Dendritic cell treated with granulocyte-macrophage colony-stimulating factor and Interleukin-4, amounts not matched to agents 40 ng/mL and 50 ng/mL, for 4 days (primary cell): ENCODE data around the gene VSIG2.

Experiments used
- H3K27ac Mint-ChIP-seq: one replicate; pipeline ENCODE4 v1.8.0; 2022; ENCODE audit warnings: mild to moderate bottlenecking, mixed read lengths
- H3K27me3 Mint-ChIP-seq: one replicate; pipeline ENCODE4 v1.8.0; 2022; ENCODE audit warnings: mild to moderate bottlenecking, mixed read lengths
- H3K36me3 Mint-ChIP-seq: one replicate; pipeline ENCODE4 v1.8.0; 2022; ENCODE audit warnings: low read depth, mixed read lengths
- H3K4me1 Mint-ChIP-seq: one replicate; pipeline ENCODE4 v1.8.0; 2022; ENCODE audit warnings: low read depth, mixed read lengths
- H3K4me3 Mint-ChIP-seq: one replicate; pipeline ENCODE4 v1.8.0; 2022; ENCODE audit warnings: mild to moderate bottlenecking, moderate library complexity, mixed read lengths
- H3K9me3 Mint-ChIP-seq: one replicate; pipeline ENCODE4 v1.8.0; 2022; ENCODE audit warnings: mixed read lengths
- intact Hi-C: fragments of 100-400 bp; cut with micrococcal nuclease; formaldehyde crosslinking; loops from one replicate; pipeline ENCODE4 v1.15.0; 2022

VSIG2 gene

GRCh38 chr11:124737638-124738305, 14.3 kb downstream of the VSIG2 start:
- Mint-ChIP-seq H3K36me3 (no peaks in the 10 kb centered on the region), H3K9me3 (no peaks in the 10 kb centered on the region), H3K27me3 (no peaks in the 10 kb centered on the region), H3K4me3 (no peak overlapping the region), H3K27ac (peak overlapping the region; percentile 33), H3K4me1 (peaks cover 81% of the 10 kb centered on the region)
- intact Hi-C loops = no loop called here

DNA sequence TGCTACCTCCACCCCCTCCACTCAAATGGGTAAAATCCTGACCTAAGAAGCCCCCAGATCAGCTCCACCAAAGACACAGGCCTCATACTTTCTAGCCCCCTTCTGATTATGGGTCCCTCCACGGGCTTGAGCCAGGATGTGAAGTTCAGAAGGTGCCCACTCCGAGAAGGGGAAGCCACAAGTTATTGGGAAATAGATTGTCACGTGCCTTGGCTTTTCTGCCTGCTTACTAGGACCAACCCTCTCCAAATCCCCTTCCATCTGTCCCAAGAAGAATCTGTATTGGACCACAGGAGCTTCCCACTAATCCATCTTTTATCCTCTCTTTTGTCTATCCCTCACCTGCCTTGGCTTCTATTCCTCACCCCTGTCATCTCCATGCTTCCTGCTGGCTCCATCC, 15.3 kb downstream of the VSIG2 start:
- Mint-ChIP-seq H3K4me1 (peaks cover 86% of the 10 kb centered on the region), H3K27me3 (no peaks in the 10 kb centered on the region), H3K4me3 (no peak overlapping the region), H3K27ac (peak overlapping the region; percentile 54), H3K36me3 (no peaks in the 10 kb centered on the region), H3K9me3 (no peaks in the 10 kb centered on the region)
- intact Hi-C loops = no loop called here

- Mint-ChIP-seq H3K4me3 (no peak overlapping the region), H3K36me3 (no peaks in the 10 kb centered on the region), H3K4me1 (peaks cover 64% of the 10 kb centered on the region), H3K27ac (peak overlapping the region; percentile 80), H3K27me3 (no peaks in the 10 kb centered on the region), H3K9me3 (no peaks in the 10 kb centered on the region)
- intact Hi-C loops = no loop called here
These were observed 19.8 kb downstream of the VSIG2 start for GRCh38 chr11:124732230-124732629.

- intact Hi-C loops = no loop called here
- Mint-ChIP-seq H3K27me3 (peaks cover 3% of the 10 kb centered on the region), H3K4me3 (no peak overlapping the region), H3K27ac (no peak overlapping the region), H3K9me3 (no peaks in the 10 kb centered on the region), H3K4me1 (peaks cover 57% of the 10 kb centered on the region), H3K36me3 (no peaks in the 10 kb centered on the region)
These were observed 22.5 kb downstream of the VSIG2 start for GRCh38 chr11:124729571-124729970.

DNA sequence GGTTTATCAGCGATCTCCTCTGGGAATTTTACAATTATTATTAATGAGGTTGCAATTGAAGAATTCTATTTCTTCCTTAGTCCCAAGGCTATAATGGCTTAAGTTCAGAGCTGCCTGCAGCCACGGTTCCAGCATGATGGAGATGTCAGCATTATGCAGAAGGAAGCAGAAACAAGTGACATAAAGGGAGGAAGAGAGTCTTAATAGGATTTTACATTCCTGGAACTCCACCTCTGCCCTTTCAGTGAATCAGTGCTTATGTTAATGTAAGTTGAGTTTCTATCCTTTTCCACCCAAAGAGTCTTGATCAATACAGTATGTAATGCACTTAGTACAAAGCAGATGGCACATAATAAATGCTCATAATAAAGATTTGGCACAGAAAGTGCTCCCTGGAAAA, 23.9 kb downstream of the VSIG2 start:
- intact Hi-C loops = no loop called here
- Mint-ChIP-seq H3K27ac (no peak overlapping the region), H3K4me1 (peaks cover 52% of the 10 kb centered on the region), H3K9me3 (no peaks in the 10 kb centered on the region), H3K27me3 (peaks cover 3% of the 10 kb centered on the region), H3K4me3 (no peak overlapping the region), H3K36me3 (no peaks in the 10 kb centered on the region)

DNA sequence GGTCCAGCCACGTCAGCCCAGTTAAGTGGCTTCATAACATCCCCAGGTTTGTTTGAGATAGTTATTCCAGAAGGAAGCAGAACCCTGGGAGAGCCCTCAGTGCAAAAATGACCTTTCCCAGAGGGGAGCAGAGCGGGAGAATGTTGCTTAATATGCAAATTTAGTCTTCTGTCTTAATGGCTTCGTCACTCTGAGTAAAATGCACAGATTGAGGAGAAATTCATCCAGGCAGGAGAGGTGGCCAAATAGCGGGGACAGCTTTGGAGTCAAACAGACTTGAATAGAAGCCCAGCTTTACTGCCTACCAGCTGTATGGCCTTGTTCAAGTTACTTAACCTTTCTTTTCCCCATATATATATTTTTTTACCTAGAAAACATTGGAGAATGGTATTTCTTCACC, 24.6 kb downstream of the VSIG2 start:
- no peak overlapping the region for H3K4me3 Mint-ChIP-seq
- no peaks in the 10 kb centered on the region for H3K36me3 Mint-ChIP-seq
- intact Hi-C loops = no loop called here
- H3K27me3 Mint-ChIP-seq = peaks cover 8% of the 10 kb centered on the region
- H3K4me1 Mint-ChIP-seq = peaks cover 48% of the 10 kb centered on the region
- H3K27ac Mint-ChIP-seq = no peak overlapping the region
- no peaks in the 10 kb centered on the region for H3K9me3 Mint-ChIP-seq

- Mint-ChIP-seq H3K9me3 (no peaks in the 10 kb centered on the region), H3K27ac (no peak overlapping the region), H3K36me3 (no peaks in the 10 kb centered on the region), H3K4me3 (no peak overlapping the region), H3K27me3 (peaks cover 20% of the 10 kb centered on the region), H3K4me1 (peaks cover 45% of the 10 kb centered on the region)
- intact Hi-C loops = no loop called here
These were observed 26.3 kb downstream of the VSIG2 start for GRCh38 chr11:124725719-124726105.

- intact Hi-C loops = no loop called here
- no peaks in the 10 kb centered on the region for H3K36me3 Mint-ChIP-seq
- H3K4me1 Mint-ChIP-seq = peaks cover 45% of the 10 kb centered on the region
- H3K27me3 Mint-ChIP-seq = peaks cover 20% of the 10 kb centered on the region
- peak overlapping the region; percentile 47 for H3K27ac Mint-ChIP-seq
- H3K9me3 Mint-ChIP-seq = no peaks in the 10 kb centered on the region
- no peak overlapping the region for H3K4me3 Mint-ChIP-seq
These were observed 26.9 kb downstream of the VSIG2 start for GRCh38 chr11:124724979-124725718.

GRCh38 chr11:124722176-124722575, 29.9 kb downstream of the VSIG2 start:
- Mint-ChIP-seq H3K4me3 (no peak overlapping the region), H3K27ac (no peak overlapping the region), H3K27me3 (peaks cover 47% of the 10 kb centered on the region), H3K36me3 (no peaks in the 10 kb centered on the region), H3K4me1 (peaks cover 49% of the 10 kb centered on the region), H3K9me3 (no peaks in the 10 kb centered on the region)
- intact Hi-C loops = no loop called here

- Mint-ChIP-seq H3K9me3 (no peaks in the 10 kb centered on the region), H3K36me3 (no peaks in the 10 kb centered on the region), H3K4me1 (peaks cover 31% of the 10 kb centered on the region), H3K27ac (no peak overlapping the region), H3K4me3 (no peak overlapping the region), H3K27me3 (peaks cover 56% of the 10 kb centered on the region)
- intact Hi-C loops = no loop called here
These were observed 32.5 kb downstream of the VSIG2 start for GRCh38 chr11:124719534-124719933.

DNA sequence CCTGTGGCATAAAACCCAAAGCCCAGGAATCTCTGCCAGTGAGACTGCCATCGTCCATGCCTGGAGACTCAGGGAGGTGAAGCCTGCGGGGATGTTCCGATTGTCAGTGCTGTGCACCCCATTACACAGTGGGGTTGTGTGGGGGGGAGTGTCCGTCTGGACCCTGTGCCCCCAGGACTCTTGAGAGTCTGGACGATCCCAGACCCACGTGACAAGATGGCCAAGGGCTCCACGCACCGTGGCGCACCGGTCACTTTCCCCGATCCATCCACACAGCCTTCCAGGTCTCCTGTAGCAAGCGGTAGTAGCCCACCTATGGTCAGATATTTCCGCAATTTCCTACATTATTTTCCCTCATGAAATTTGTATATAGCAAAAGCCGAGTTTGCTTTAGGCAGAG, 33.3 kb downstream of the VSIG2 start:
- Mint-ChIP-seq H3K27ac (no peak overlapping the region), H3K4me3 (no peak overlapping the region), H3K9me3 (no peaks in the 10 kb centered on the region), H3K4me1 (peaks cover 30% of the 10 kb centered on the region), H3K27me3 (peaks cover 56% of the 10 kb centered on the region), H3K36me3 (no peaks in the 10 kb centered on the region)
- intact Hi-C loops = no loop called here

- intact Hi-C loops = no loop called here
- Mint-ChIP-seq H3K27me3 (peaks cover 56% of the 10 kb centered on the region), H3K4me1 (peaks cover 30% of the 10 kb centered on the region), H3K4me3 (peak overlapping the region; percentile 74), H3K27ac (no peak overlapping the region), H3K9me3 (no peaks in the 10 kb centered on the region), H3K36me3 (no peaks in the 10 kb centered on the region)
These were observed 34.0 kb downstream of the VSIG2 start for GRCh38 chr11:124717786-124718651.

DNA sequence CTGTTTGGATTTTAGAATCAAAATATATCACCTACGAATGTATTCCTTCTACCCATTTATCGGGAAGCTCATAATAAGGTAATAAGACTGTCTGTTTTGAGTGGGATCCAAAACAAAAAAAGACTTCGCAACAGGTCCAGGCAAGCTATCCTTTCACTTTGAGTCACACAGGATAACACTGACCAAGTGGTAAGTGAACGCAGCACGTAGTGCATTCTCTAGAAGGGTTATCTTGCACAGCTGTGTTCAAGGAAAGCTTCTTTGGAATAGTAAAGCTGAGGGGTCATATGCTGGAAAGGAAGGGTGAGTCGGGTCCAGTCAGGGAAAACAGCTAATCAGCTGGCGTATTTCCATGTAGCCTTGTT, 34.7 kb downstream of the VSIG2 start:
- Mint-ChIP-seq H3K4me1 (peaks cover 27% of the 10 kb centered on the region), H3K27me3 (peaks cover 50% of the 10 kb centered on the region), H3K4me3 (no peak overlapping the region), H3K9me3 (no peaks in the 10 kb centered on the region), H3K27ac (no peak overlapping the region), H3K36me3 (no peaks in the 10 kb centered on the region)
- intact Hi-C loops = no loop called here

GRCh38 chr11:124716591-124716990, 35.5 kb downstream of the VSIG2 start:
- peaks cover 42% of the 10 kb centered on the region for H3K27me3 Mint-ChIP-seq
- no peak overlapping the region for H3K27ac Mint-ChIP-seq
- no peak overlapping the region for H3K4me3 Mint-ChIP-seq
- no peaks in the 10 kb centered on the region for H3K36me3 Mint-ChIP-seq
- intact Hi-C loops = no loop called here
- no peaks in the 10 kb centered on the region for H3K9me3 Mint-ChIP-seq
- peaks cover 21% of the 10 kb centered on the region for H3K4me1 Mint-ChIP-seq
